GM12878 (cell line): Measurements from ENCODE around the gene TMEM212. TPM values are rescaled to one million over a fixed set of nuclear protein-coding genes. Genes with fewer than 3 reads are reported as not detected.
A peak's percentile ranks its signal among the peaks of the same experiment; 100 is the strongest.
"Not testable (repeated sequence)": the region's sequence is repeated elsewhere in the genome, so short reads cannot be mapped to it uniquely, and the experiment has no call there.

Experiments
- ATAC-seq: fragments of 200-7000 bp; cut with Tn5 transposase; 3 replicates; pipeline ENCODE4 v1.9.1; 2020; ENCODE audit warnings: mild to moderate bottlenecking, moderate library complexity
- BruUV-seq: library from RNA; stranded (reverse); fragments of 400-500 nt; replicated peaks from 2 replicates; lab custom pipeline; 2021; lab: Mats Ljungman, UMichigan
- CTCF ChIA-PET: fragments of 300-600 bp; sonication (Branson Sonifier 250); formaldehyde crosslinking; extraction: SDS; loops from one replicate; lab custom pipeline; 2021; ENCODE audit warnings: inconsistent platforms; lab: Yijun Ruan, JAX
- POLR2A ChIA-PET: fragments of 350-600 bp; formaldehyde crosslinking; extraction: SDS; loops from one replicate; lab custom pipeline; 2021; ENCODE audit warnings: inconsistent platforms; lab: Charles Lee
- RAD21 ChIA-PET: fragments of 300-600 bp; sonication (Branson Sonifier 250); formaldehyde crosslinking; loops from one replicate; lab custom pipeline; 2023; ENCODE audit warnings: antibody characterized with exemption; ENCODE audit not compliant: unreplicated experiment; lab: Charles Lee
- SMC1A ChIA-PET: fragments of 300-600 bp; sonication (Branson Sonifier 250); formaldehyde crosslinking; loops from one replicate; lab custom pipeline; 2023; ENCODE audit not compliant: unreplicated experiment, uncharacterized antibody; lab: Charles Lee
- DNase-seq: peaks from one replicate; pipeline ENCODE4 v3.0.0-alpha.2; 2011; ENCODE audit warnings: low read depth, low spot score
- FAIRE-seq: peaks from 3 replicates; lab custom pipeline; 2011; peaks lifted over from hg19 to GRCh38; lab: Jason Lieb, UNC
- H2AFZ ChIP-seq: 2 replicates; pipeline ENCODE4 v1.6.0; 2011; ENCODE audit warnings: low read depth, low read length, control low read depth; ENCODE audit not compliant: control insufficient read depth
- H3K27ac ChIP-seq: 2 replicates; pipeline ENCODE4 v1.5.1; 2011; ENCODE audit warnings: control low read depth; ENCODE audit not compliant: control insufficient read depth, insufficient read depth
- H3K27me3 ChIP-seq, 2 experiments: replicated peaks in 1 of 2; 2 replicates each; pipeline versions ENCODE4 v1.6.0 to v1.6.1; 2011; ENCODE audit warnings: low read length in 1 of 2; ENCODE audit not compliant: control insufficient read depth in 2 of 2, insufficient read depth in 2 of 2
- H3K36me3 ChIP-seq, 2 experiments: 2 replicates each; pipeline ENCODE4 v1.5.1; 2011; ENCODE audit warnings: low read length in 1 of 2; ENCODE audit not compliant: control insufficient read depth in 2 of 2, insufficient read depth in 2 of 2
- H3K4me1 ChIP-seq: 2 replicates; pipeline ENCODE4 v1.6.1; 2011; ENCODE audit warnings: mild to moderate bottlenecking, low read length, moderate library complexity, mixed read lengths; ENCODE audit not compliant: control insufficient read depth, insufficient read depth
- H3K4me2 ChIP-seq: 2 replicates; pipeline ENCODE4 v1.6.0; 2011; ENCODE audit warnings: control low read depth; ENCODE audit not compliant: control insufficient read depth, insufficient read depth
- H3K4me3 ChIP-seq: fragments of 200-600 bp; sonication (generic); 2 replicates; pipeline ENCODE4 v1.5.1; 2016
- H3K79me2 ChIP-seq: 2 replicates; pipeline ENCODE4 v1.6.0; 2011; ENCODE audit warnings: low read length; ENCODE audit not compliant: control insufficient read depth, insufficient read depth
- H3K9ac ChIP-seq: 2 replicates; pipeline ENCODE4 v1.8.0; 2011; ENCODE audit warnings: low read length, control low read depth, mixed read lengths; ENCODE audit not compliant: control insufficient read depth, insufficient read depth
- H3K9me3 ChIP-seq: replicated peaks from 3 replicates; pipeline ENCODE4 v1.5.1; 2011; ENCODE audit warnings: mild to moderate bottlenecking, low read length; ENCODE audit not compliant: control insufficient read depth, insufficient read depth
- H4K20me1 ChIP-seq: 2 replicates; pipeline ENCODE4 v1.6.0; 2011; ENCODE audit not compliant: control insufficient read depth, insufficient read depth
- CBX5 ChIP-seq: sonication (generic); IDR thresholded peaks from 2 replicates; pipeline ENCODE4 v1.6.1; 2016; ENCODE audit warnings: low read depth, moderate library complexity, mild to moderate bottlenecking, inconsistent platforms
- PAX5 ChIP-seq: IDR thresholded peaks from 2 replicates; pipeline ENCODE4 v1.6.1; 2011; ENCODE audit warnings: low read depth, low read length, borderline replicate concordance
- SIX5 ChIP-seq: IDR thresholded peaks from 2 replicates; pipeline ENCODE4 v1.6.1; 2011; ENCODE audit warnings: mild to moderate bottlenecking, low read depth, low read length, moderate library complexity; ENCODE audit not compliant: severe bottlenecking
- WGBS: methylation state at CpG from one replicate; pipeline ENCODE4 v1.1.6; 2016; ENCODE audit warnings: low lambda C conversion rate; ENCODE audit not compliant: insufficient replicate concordance, insufficient coverage; ENCODE audit errors: missing lambda C conversion rate; 5-methylcytosine and 5-hydroxymethylcytosine counted together
- in situ Hi-C: fragments of 300-500 bp; cut with MboI; formaldehyde crosslinking; loops from 9 replicates; pipeline ENCODE4 v1.14.3; 2018; ENCODE audit warnings: mixed read lengths
- intact Hi-C: fragments of 100-400 bp; cut with micrococcal nuclease; formaldehyde crosslinking; loops from one replicate; pipeline ENCODE4 v1.14.2; 2022; ENCODE audit not compliant: unreplicated experiment
- polyA plus RNA-seq, 11 experiments: library from polyadenylated mRNA; depleted of rRNA in 4 of 11; unstranded in 6 of 11; stranded (reverse) in 5 of 11; fragments of >200 nt; fragmentation: Nextera tagmentation in 4 of 11; fragmentation: Illumina TruSeq in 1 of 11; extraction: Ambion mirVana in 4 of 11; extraction: Trizol in 1 of 11; gene quantifications; 1 replicate in 1 of 11; 2 replicates in 10 of 11; pipeline versions ENCODE4 v1.2.1 to v1.2.3, GENCODE V29; 2011 to 2016; ENCODE audit warnings: inconsistent platforms in 2 of 11, missing spikeins in 2 of 11, low read depth in 1 of 11
- total RNA-seq, 4 experiments: library from RNA; depleted of rRNA in 3 of 4; stranded (reverse); fragments of >200 nt in 3 of 4; fragmentation: Illumina TruSeq in 1 of 4; extraction: Trizol in 1 of 4; gene quantifications; 2 replicates each; pipeline versions ENCODE4 v1.2.1 to v1.2.3, GENCODE V29; 2013 to 2021
- TF ChIP-seq, protein P1 (sequence below): fragments of 450-650 bp; conservative IDR thresholded peaks from 2 replicates; pipeline ENCODE4 v1.6.1; 2017; ENCODE audit warnings: mild to moderate bottlenecking, moderate library complexity

The TMEM212 gene
- total and polyA plus RNA-seq, 10 of the 15 experiments (the other 5 are each of a cell fraction or from before 2014, with no cell fraction given): not detected

DNA sequence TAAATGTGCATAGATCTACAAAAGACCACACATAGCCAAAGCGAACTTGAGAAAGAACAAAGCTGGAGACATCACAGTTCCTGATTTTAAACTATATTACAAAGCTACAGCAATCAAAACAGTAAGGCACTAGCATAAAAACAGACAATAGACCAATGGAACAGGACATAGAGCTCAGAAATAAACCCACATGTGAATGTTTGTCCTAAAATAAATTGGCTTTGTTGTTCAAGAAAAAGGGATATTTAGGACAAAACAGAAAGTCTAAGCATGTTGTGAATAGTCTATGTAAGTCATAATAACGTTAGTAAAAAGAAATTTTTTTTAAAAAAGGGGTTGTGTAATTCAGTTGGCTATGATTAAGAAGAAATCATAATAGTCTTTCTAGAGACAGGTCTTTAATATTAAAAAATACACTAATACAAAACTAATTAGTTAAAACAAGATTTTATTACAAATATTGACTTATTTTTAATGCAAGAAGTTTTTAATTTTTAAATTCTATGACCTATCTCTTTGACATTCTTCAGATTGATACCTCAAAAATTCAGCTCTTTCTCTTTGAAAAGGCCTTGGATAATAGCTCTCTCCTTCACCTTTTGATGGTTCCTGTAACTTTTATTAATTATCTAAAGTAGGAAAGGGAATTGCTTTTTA lies 11.6 kb downstream of the TMEM212 start:
- no peak overlapping the region for H2AFZ ChIP-seq
- CTCF ChIA-PET: interaction anchor here (1.4 to 3.7 kb wide), 2 partner anchors 11 to 13 kb away, joined by 3 to 16 read pairs; no protein-coding TSS in a partner anchor
- intact Hi-C loops: no loop called here
- WGBS: 0% methylated on average over 2 of the region's 2 CpGs
- H4K20me1 ChIP-seq: no peaks in the 10 kb centered on the region
- RAD21 ChIA-PET: no interaction called here
- FAIRE-seq (no peak), DNase-seq (no peak), ATAC-seq (no peak)
- peaks cover 6% of the 10 kb centered on the region; the same call in 2 of the 3 replicates for H3K9me3 ChIP-seq
- H3K36me3 ChIP-seq: no peaks in the 10 kb centered on the region
- SMC1A ChIA-PET: interaction anchor here (1.1 to 2.0 kb wide), 5 partner anchors 8 to 478 kb away, joined by 3 to 7 read pairs (median 3); no protein-coding TSS in a partner anchor
- no peak overlapping the region for H3K4me3 ChIP-seq
- no peaks in the 10 kb centered on the region for H3K79me2 ChIP-seq
- no peak overlapping the region for H3K27ac ChIP-seq
- no peaks in the 10 kb centered on the region for H3K4me1 ChIP-seq
- H3K9ac ChIP-seq: no peak overlapping the region
- in situ Hi-C loops: no loop called here
- TF ChIP-seq PAX5 (no peak), CBX5 (0 out of 2 replicates have a peak, but pooled peaks have one; percentile 39), SIX5 (no peak)
- TF ChIP-seq, protein P1, sequence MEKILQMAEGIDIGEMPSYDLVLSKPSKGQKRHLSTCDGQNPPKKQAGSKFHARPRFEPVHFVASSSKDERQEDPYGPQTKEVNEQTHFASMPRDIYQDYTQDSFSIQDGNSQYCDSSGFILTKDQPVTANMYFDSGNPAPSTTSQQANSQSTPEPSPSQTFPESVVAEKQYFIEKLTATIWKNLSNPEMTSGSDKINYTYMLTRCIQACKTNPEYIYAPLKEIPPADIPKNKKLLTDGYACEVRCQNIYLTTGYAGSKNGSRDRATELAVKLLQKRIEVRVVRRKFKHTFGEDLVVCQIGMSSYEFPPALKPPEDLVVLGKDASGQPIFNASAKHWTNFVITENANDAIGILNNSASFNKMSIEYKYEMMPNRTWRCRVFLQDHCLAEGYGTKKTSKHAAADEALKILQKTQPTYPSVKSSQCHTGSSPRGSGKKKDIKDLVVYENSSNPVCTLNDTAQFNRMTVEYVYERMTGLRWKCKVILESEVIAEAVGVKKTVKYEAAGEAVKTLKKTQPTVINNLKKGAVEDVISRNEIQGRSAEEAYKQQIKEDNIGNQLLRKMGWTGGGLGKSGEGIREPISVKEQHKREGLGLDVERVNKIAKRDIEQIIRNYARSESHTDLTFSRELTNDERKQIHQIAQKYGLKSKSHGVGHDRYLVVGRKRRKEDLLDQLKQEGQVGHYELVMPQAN: no peak
- H3K4me2 ChIP-seq: no peak overlapping the region
- POLR2A ChIA-PET: no interaction called here
- BruUV-seq: no TSS peak
- no peaks in the 10 kb centered on the region for H3K27me3 ChIP-seq

DNA sequence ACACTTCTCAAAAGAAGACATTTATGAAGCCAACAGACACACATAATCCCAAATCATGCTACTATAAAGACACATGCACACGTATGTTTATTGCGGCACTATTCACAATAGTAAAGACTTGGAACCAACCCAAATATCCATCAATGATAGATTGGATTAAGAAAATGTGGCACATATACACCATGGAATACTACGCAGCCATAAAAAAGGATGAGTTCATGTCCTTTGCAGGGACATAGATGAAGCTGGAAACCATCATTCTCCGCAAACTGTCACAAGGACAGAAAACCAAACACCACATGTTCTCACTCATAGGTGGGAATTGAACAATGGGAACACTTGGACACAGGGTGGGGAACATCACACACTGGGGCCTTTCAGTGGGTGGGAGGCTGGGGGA lies 15.6 kb downstream of the TMEM212 start:
- 69% methylated on average over 4 of the region's 4 CpGs for WGBS
- not testable (repeated sequence) for BruUV-seq

More for the DNA sequence above, 15.6 kb downstream of the TMEM212 start:
- intact Hi-C loops, RAD21 ChIA-PET, H3K4me3 ChIP-seq, SMC1A ChIA-PET, H3K4me1 ChIP-seq, CTCF ChIA-PET, H4K20me1 ChIP-seq, H3K4me2 ChIP-seq, H3K79me2 ChIP-seq, H3K9me3 ChIP-seq, ATAC-seq, FAIRE-seq, H2AFZ ChIP-seq, H3K9ac ChIP-seq, POLR2A ChIA-PET, H3K27ac ChIP-seq, DNase-seq, in situ Hi-C loops, H3K27me3 ChIP-seq, H3K36me3 ChIP-seq: not testable (repeated sequence)
